Fibroblast of pulmonary artery (primary cell): ENCODE measurements around the gene FNDC1.

ENCODE experiments used
- DNase-seq: peaks from one replicate; pipeline ENCODE4 v3.0.0-alpha.2; 2010; ENCODE audit warnings: low read depth
- H3K4me3 ChIP-seq: replicated peaks from 2 replicates; pipeline ENCODE4 v1.5.1; 2011; ENCODE audit warnings: low read depth, mild to moderate bottlenecking, control low read depth, low read length, moderate library complexity
- CTCF ChIP-seq: IDR thresholded peaks from 2 replicates; pipeline ENCODE4 v1.5.1; 2011; ENCODE audit warnings: mild to moderate bottlenecking, control low read depth, low read length, inconsistent platforms; ENCODE audit errors: missing control alignments

Gene FNDC1

GRCh38 chr6:159127701-159128100, 41.5 kb upstream of the FNDC1 start:
- no peak for TF ChIP-seq CTCF
- DNase-seq = no peak

GRCh38 chr6:159128978-159129377, 40.2 kb upstream of the FNDC1 start:
- no peak for DNase-seq
- H3K4me3 ChIP-seq = no peak overlapping the region
- no peak for TF ChIP-seq CTCF

More at GRCh38 chr6:159127701-159128100, 41.5 kb upstream of the FNDC1 start:
- H3K4me3 ChIP-seq = no peak overlapping the region

GRCh38 chr6:159130846-159131245, 38.4 kb upstream of the FNDC1 start:
- no peak for TF ChIP-seq CTCF
- no peak overlapping the region for H3K4me3 ChIP-seq
- DNase-seq = no peak

- TF ChIP-seq CTCF = no peak
- DNase-seq = no peak
- H3K4me3 ChIP-seq = no peak overlapping the region
Observed at GRCh38 chr6:159131709-159132108, 37.5 kb upstream of the FNDC1 start.

GRCh38 chr6:159132664-159133063, 36.5 kb upstream of the FNDC1 start:
- no peak overlapping the region for H3K4me3 ChIP-seq
- TF ChIP-seq CTCF = no peak
- no peak for DNase-seq

- peak; percentile 70 for DNase-seq
- TF ChIP-seq CTCF = peak; percentile 99
- no peak overlapping the region for H3K4me3 ChIP-seq
Observed at GRCh38 chr6:159134701-159135364, 34.4 kb upstream of the FNDC1 start.

- H3K4me3 ChIP-seq = no peak overlapping the region
Observed at GRCh38 chr6:159137676-159138075, 31.5 kb upstream of the FNDC1 start.

More at GRCh38 chr6:159137676-159138075, 31.5 kb upstream of the FNDC1 start:
- DNase-seq = no peak
- TF ChIP-seq CTCF = no peak
